PC-9 (cell line): ENCODE results near the gene SCN1A. TPM values are rescaled to one million over a fixed set of nuclear protein-coding genes. Genes with fewer than 3 reads are reported as not detected.
"Not testable (repeated sequence)": the region's sequence is repeated elsewhere in the genome, so short reads cannot be mapped to it uniquely, and the experiment has no call there.

Experiments
- BruUV-seq: library from RNA; stranded (reverse); fragments of 400-500 nt; replicated peaks from 2 replicates; lab custom pipeline; 2021; lab: Mats Ljungman, UMichigan
- CTCF ChIA-PET: fragments of 300-600 bp; sonication (Branson Sonifier 250); formaldehyde crosslinking; loops from one replicate; lab custom pipeline; 2022; ENCODE audit warnings: antibody characterized with exemption; lab: Charles Lee
- POLR2A ChIA-PET: fragments of 300-600 bp; sonication (Branson Sonifier 250); formaldehyde crosslinking; loops from one replicate; lab custom pipeline; 2022; ENCODE audit warnings: antibody characterized with exemption; ENCODE audit not compliant: unreplicated experiment; lab: Charles Lee
- DNase-seq, 2 experiments: peaks; one replicate each; pipeline versions ENCODE4 v3.0.0 to v3.0.0-alpha.2; 2015 to 2022; ENCODE audit warnings: mixed read lengths in 1 of 2
- H2AFZ ChIP-seq: fragments of 200-600 bp; sonication (generic); 2 replicates; pipeline ENCODE4 v1.8.1; 2017; ENCODE audit warnings: antibody characterized with exemption
- H3F3A ChIP-seq: fragments of 200-600 bp; sonication (generic); 2 replicates; pipeline ENCODE4 v1.8.1; 2017; ENCODE audit warnings: antibody characterized with exemption, mild to moderate bottlenecking, low read depth; ENCODE audit not compliant: insufficient read depth
- H3K27ac ChIP-seq: fragments of 200-600 bp; sonication (generic); 2 replicates; pipeline ENCODE4 v1.6.1; 2016; ENCODE audit warnings: mixed run types
- H3K27me3 ChIP-seq: fragments of 200-600 bp; sonication (generic); 2 replicates; pipeline ENCODE4 v1.6.1; 2016; ENCODE audit warnings: low read depth, mixed run types; ENCODE audit not compliant: insufficient read depth
- H3K36me3 ChIP-seq: fragments of 200-600 bp; sonication (generic); 2 replicates; pipeline ENCODE4 v1.6.1; 2016; ENCODE audit warnings: low read depth, mixed run types
- H3K4me1 ChIP-seq: fragments of 200-600 bp; sonication (generic); replicated peaks from 2 replicates; pipeline ENCODE4 v1.6.1; 2016; ENCODE audit warnings: mixed run types; ENCODE audit not compliant: insufficient read depth
- H3K4me2 ChIP-seq: fragments of 200-600 bp; sonication (generic); 2 replicates; pipeline ENCODE4 v1.6.1; 2017; ENCODE audit warnings: mixed run types
- H3K4me3 ChIP-seq: fragments of 200-600 bp; sonication (generic); 2 replicates; pipeline ENCODE4 v1.6.1; 2016; ENCODE audit warnings: mixed run types
- H3K79me2 ChIP-seq: fragments of 200-600 bp; sonication (generic); 2 replicates; pipeline ENCODE4 v1.6.1; 2017; ENCODE audit warnings: low read depth, mixed run types
- H3K9me2 ChIP-seq: fragments of 200-600 bp; sonication (generic); 2 replicates; pipeline ENCODE4 v1.8.1; 2017; ENCODE audit warnings: mild to moderate bottlenecking; ENCODE audit not compliant: insufficient read depth
- H3K9me3 ChIP-seq: fragments of 200-600 bp; sonication (generic); 2 replicates; pipeline ENCODE4 v1.8.1; 2016; ENCODE audit warnings: low read depth; ENCODE audit not compliant: insufficient read depth
- H4K20me1 ChIP-seq: fragments of 200-600 bp; sonication (generic); 2 replicates; pipeline ENCODE4 v1.8.1; 2017; ENCODE audit not compliant: insufficient read depth
- CTCF ChIP-seq: fragments of 200-600 bp; sonication (generic); conservative IDR thresholded peaks from 2 replicates; pipeline ENCODE4 v1.6.1; 2017; ENCODE audit warnings: mixed run types, antibody characterized with exemption, mild to moderate bottlenecking, moderate library complexity
- EZH2 ChIP-seq: fragments of 200-600 bp; sonication (generic); IDR thresholded peaks from 2 replicates; pipeline ENCODE4 v1.8.0; 2017; ENCODE audit warnings: antibody characterized with exemption, low read depth
- intact Hi-C: fragments of 100-400 bp; cut with micrococcal nuclease; formaldehyde crosslinking; loops from one replicate; pipeline ENCODE4 v1.10.0; 2022; ENCODE audit not compliant: unreplicated experiment
- total RNA-seq: library from RNA; stranded (reverse); gene quantifications from 2 replicates; pipeline ENCODE4 v1.2.3, GENCODE V29; 2021

SCN1A gene
- total RNA-seq, 1 experiment from 2014 or later: not detected

- CTCF ChIA-PET: no interaction called here
- POLR2A ChIA-PET: no interaction called here
- Histone ChIP-seq H3K9me2 (no peaks in the 10 kb centered on the region), H3K4me2 (no peak overlapping the region), H3K36me3 (no peaks in the 10 kb centered on the region), H3K79me2 (no peaks in the 10 kb centered on the region), H3K27me3 (no peaks in the 10 kb centered on the region), H3F3A (no peaks in the 10 kb centered on the region), H4K20me1 (no peaks in the 10 kb centered on the region), H3K4me1 (no peaks in the 10 kb centered on the region), H3K9me3 (no peaks in the 10 kb centered on the region), H3K27ac (no peak overlapping the region), H3K4me3 (no peak overlapping the region), H2AFZ (no peak overlapping the region)
- DNase-seq: no peak
- no TSS peak for BruUV-seq
- intact Hi-C loops: no loop called here
- no peak for TF ChIP-seq CTCF
- TF ChIP-seq EZH2: no peak
Observed at GRCh38 chr2:165989851-165990250, 138.0 kb downstream of the SCN1A start.

GRCh38 chr2:165985120-165985519 lies 142.7 kb downstream of the SCN1A start:
- Histone ChIP-seq H3K4me2 (no peak overlapping the region), H3K9me2 (no peaks in the 10 kb centered on the region), H3F3A (no peaks in the 10 kb centered on the region), H3K79me2 (no peaks in the 10 kb centered on the region), H2AFZ (no peak overlapping the region), H4K20me1 (no peaks in the 10 kb centered on the region), H3K4me3 (no peak overlapping the region), H3K27me3 (no peaks in the 10 kb centered on the region), H3K4me1 (no peaks in the 10 kb centered on the region), H3K36me3 (no peaks in the 10 kb centered on the region), H3K9me3 (no peaks in the 10 kb centered on the region), H3K27ac (no peak overlapping the region)
- intact Hi-C loops: no loop called here
- no peak for DNase-seq
- ChIA-PET CTCF (no interaction called here), POLR2A (no interaction called here)
- BruUV-seq: no TSS peak
- no peak for TF ChIP-seq EZH2

GRCh38 chr2:165972161-165972560 lies 155.7 kb downstream of the SCN1A start:
- CTCF ChIA-PET, H3K27ac ChIP-seq, H4K20me1 ChIP-seq, H3K4me1 ChIP-seq, H3F3A ChIP-seq, H3K4me2 ChIP-seq, H3K79me2 ChIP-seq, H3K9me3 ChIP-seq, H3K27me3 ChIP-seq, H3K4me3 ChIP-seq, H2AFZ ChIP-seq, DNase-seq, POLR2A ChIA-PET, H3K36me3 ChIP-seq, intact Hi-C loops, H3K9me2 ChIP-seq, BruUV-seq: not testable (repeated sequence)

- no peak for TF ChIP-seq EZH2
- TF ChIP-seq CTCF: no peak
- H3K27ac ChIP-seq: no peak overlapping the region
- no peaks in the 10 kb centered on the region for H3K9me2 ChIP-seq
- H3K79me2 ChIP-seq: no peaks in the 10 kb centered on the region
- H3K4me3 ChIP-seq: no peak overlapping the region
- peaks cover 6% of the 10 kb centered on the region; the same call in 1 of the 2 replicates for H3K4me1 ChIP-seq
- ChIA-PET CTCF (interaction anchor here (0.6 to 0.7 kb wide), 2 partner anchors 300 to 621 kb away, joined by 3 read pairs; no protein-coding TSS in a partner anchor), POLR2A (no interaction called here)
- H3K27me3 ChIP-seq: no peaks in the 10 kb centered on the region
- no peaks in the 10 kb centered on the region for H3K9me3 ChIP-seq
- intact Hi-C loops: no loop called here
- no TSS peak for BruUV-seq
- H2AFZ ChIP-seq: no peak overlapping the region
- no peak overlapping the region for H3K4me2 ChIP-seq
- H3K36me3 ChIP-seq: no peaks in the 10 kb centered on the region
- H3F3A ChIP-seq: no peaks in the 10 kb centered on the region
- DNase-seq: no peak
- no peaks in the 10 kb centered on the region for H4K20me1 ChIP-seq
Observed at GRCh38 chr2:165970663-165971062, 157.2 kb downstream of the SCN1A start.
